NCI-H128 (cell line): ENCODE measurements around the gene CCDC106.

Source experiments
- DNase-seq: peaks from one replicate; lab custom pipeline; 2025; ENCODE audit not compliant: unreplicated experiment; lab: John Stamatoyannopoulos, UW

CCDC106 gene

DNA sequence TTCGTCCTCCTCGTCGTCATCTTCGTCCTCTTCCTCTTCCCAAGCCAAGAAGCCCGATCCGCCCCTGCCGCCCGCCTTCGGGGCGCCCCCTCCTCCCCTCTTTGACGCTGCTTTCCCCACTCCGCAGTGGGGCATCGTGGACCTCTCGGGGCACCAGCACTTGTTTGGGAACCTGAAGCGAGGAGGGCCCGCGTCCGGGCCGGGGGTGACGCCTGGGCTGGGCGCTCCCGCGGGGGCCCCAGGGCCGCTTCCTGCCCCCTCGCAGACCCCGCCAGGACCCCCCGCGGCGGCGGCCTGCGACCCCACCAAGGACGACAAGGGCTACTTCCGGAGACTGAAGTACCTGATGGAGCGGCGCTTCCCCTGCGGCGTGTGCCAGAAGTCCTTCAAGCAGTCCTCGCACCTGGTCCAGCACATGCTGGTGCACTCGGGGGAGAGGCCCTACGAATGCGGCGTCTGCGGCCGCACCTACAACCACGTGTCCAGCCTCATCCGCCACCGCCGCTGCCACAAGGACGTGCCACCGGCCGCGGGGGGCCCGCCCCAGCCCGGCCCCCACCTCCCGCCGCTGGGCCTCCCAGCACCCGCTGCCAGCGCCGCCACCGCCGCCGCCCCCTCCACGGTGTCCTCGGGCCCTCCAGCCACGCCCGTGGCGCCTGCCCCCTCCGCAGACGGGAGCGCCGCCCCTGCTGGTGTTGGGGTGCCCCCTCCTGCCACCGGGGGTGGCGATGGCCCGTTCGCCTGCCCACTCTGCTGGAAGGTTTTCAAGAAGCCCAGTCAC is 33.9 kb upstream of the CCDC106 start:
- no peak for DNase-seq

DNA sequence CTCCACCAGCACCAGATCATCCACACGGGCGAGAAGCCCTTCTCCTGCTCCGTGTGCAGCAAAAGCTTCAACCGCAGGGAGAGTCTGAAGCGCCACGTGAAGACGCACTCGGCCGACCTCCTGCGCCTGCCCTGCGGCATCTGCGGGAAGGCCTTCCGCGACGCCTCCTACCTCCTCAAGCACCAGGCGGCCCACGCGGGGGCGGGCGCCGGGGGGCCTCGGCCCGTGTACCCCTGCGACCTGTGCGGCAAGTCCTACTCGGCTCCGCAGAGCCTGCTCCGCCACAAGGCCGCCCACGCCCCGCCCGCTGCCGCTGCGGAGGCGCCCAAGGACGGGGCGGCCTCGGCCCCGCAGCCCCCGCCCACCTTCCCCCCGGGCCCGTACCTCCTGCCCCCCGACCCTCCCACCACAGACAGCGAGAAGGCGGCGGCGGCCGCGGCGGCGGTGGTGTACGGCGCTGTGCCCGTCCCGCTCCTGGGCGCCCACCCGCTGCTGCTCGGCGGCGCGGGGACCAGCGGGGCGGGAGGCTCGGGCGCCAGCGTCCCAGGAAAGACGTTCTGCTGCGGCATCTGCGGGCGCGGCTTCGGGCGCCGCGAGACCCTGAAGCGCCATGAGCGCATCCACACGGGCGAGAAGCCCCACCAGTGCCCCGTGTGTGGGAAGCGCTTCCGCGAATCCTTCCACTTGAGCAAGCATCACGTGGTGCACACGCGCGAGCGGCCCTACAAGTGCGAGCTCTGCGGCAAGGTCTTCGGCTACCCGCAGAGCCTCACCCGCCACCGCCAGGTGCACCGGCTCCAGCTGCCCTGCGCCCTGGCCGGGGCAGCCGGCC is 33.1 kb upstream of the CCDC106 start:
- no peak for DNase-seq

DNA sequence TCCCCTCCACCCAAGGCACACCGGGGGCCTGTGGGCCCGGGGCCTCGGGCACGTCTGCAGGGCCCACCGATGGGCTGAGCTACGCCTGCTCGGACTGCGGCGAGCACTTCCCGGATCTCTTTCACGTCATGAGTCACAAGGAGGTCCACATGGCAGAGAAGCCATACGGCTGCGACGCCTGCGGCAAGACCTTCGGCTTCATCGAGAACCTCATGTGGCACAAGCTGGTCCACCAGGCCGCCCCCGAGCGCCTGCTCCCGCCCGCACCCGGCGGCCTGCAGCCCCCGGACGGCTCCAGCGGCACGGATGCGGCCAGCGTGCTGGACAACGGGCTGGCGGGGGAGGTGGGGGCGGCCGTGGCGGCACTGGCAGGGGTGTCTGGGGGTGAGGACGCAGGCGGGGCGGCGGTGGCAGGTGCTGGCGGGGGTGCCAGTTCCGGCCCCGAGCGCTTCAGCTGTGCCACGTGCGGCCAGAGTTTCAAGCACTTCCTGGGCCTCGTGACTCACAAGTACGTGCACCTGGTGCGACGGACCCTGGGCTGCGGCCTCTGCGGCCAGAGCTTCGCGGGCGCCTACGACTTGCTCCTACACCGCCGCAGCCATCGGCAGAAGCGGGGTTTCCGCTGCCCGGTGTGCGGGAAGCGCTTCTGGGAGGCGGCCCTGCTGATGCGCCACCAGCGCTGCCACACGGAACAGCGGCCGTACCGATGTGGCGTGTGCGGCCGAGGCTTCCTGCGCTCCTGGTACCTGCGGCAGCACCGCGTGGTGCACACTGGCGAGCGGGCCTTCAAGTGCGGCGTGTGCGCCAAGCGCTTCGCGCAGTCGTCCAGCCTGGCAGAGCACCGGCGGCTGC is 32.2 kb upstream of the CCDC106 start:
- DNase-seq = no peak

DNA sequence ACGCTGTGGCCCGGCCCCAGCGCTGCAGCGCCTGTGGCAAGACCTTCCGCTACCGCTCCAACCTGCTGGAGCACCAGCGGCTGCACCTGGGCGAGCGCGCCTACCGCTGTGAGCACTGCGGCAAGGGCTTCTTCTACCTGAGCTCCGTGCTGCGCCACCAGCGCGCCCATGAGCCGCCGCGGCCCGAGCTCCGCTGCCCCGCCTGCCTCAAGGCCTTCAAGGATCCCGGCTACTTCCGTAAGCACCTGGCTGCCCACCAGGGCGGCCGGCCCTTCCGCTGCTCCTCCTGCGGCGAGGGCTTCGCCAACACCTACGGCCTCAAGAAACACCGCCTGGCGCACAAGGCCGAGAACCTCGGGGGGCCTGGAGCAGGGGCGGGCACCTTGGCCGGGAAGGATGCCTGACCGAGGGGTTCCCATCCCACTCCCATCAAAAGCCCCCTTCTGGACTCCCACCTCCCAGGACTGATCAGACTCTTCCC is 31.6 kb upstream of the CCDC106 start:
- DNase-seq = no peak

DNA sequence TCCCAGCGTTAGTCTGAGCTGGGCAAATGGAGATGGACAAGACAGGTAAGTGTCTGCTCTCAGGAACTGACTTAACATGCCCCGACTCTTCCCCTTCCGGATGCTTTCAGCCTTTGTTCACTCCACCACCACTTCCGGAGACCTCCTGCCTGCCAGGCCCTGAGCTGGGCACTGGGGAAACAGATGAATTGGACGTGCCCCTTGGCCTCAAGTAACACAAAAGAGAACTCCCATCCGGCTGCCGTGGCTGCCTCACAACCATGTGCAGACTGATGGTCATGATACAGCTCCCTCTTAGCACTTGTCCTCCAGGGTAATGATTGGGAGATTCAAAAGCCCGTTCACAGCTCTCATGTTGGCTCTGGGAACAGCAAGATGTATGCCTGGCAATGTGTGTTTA is 30.6 kb upstream of the CCDC106 start:
- DNase-seq = no peak

DNA sequence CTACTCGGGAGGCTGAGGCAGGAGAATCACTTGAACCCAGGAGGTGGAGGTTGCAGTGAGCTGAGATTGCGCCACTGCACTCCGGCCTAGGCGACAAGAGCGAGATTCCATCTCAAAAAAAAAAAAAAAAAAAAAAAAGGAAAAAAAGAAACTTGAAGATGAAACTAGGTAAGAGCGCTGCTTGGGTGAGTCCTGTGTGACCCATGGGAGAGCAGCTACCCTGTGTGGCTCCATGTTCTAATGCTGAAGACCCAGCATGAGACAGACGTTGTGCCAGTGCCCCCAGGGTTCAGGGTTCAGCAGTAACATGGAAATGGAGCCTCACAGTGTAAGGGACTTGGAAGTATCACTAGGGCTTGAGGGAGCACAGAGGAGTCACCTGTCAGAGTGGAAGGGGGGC is 29.6 kb upstream of the CCDC106 start:
- DNase-seq = no peak

DNA sequence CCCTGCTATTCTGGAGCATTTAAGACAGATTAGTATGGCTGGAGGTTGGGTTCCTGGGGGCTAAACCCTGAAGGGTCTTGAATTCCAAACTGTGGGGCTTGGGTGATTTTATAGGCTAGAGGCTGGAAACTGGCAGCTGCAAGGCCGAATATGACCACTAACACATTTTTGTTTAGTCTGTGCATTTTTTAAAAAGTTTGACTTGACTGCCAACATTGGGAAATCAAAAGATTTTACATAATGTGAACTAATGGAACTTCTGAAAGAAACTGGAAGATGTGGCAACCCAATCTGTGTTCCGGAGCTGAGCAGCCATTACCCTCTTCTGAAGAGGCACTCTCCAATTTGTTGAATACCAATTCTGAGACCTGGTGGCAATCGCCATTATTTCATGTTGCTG is 28.7 kb upstream of the CCDC106 start:
- no peak for DNase-seq

DNA sequence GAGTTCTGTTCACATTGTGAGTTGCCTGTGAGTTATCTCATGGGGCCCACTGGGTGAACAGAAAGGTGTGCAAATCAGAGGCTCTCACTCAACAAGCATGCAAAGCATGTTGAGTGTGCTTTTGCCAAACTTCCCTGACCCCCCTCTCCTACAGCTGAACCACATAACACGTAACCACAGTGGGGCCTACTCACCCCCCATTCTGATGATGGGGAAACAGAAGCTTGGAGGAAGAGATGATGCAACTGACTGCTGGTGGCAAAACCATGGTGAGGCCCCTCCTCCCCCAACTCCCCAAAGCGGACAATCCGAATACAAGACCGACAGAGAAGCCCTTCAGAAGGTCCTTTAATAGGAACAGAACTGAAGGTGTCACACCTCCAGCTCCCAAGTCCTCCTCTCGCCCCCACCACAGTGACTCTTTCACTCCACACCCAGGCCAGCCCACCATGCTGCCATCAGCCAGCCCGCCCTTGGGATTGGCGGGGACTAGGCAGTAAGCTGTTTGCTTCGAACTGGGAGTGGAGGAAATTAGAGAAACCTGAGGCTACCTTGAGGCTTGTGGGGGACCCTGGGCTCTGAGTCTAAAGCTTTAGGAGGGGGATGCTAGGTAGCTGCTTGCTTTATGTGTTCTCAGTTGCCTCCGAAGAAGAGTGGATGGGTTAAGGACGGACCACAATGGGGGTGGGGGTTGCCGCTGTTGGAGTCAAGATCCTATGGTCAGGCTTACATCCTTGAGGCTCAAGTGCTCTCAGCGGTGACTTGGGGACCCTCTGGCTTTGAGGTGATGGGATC is 27.4 kb upstream of the CCDC106 start:
- no peak for DNase-seq

DNA sequence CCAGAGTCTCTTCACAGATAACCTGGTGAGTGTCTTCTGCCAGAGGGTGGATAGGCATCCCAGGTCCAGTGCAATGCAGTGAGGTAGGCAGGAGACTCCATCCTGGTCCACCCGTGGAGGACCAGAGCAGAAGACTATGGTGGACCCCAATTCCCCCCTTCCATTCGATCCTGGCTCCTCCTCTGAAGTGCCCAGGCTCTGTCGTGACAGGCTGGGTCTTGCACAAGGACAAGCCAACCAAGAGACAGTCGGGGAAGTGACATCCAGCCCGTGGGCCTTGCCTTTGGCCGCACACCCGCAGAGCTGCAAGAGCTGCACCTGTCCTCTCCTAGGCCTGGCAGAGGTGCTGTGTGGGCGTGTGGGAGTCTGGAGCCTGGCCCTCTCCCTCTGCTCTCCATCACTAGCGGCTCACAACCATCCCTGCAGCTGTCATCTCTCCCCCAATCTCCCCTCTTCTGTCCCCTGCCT is 26.8 kb upstream of the CCDC106 start:
- DNase-seq = no peak

DNA sequence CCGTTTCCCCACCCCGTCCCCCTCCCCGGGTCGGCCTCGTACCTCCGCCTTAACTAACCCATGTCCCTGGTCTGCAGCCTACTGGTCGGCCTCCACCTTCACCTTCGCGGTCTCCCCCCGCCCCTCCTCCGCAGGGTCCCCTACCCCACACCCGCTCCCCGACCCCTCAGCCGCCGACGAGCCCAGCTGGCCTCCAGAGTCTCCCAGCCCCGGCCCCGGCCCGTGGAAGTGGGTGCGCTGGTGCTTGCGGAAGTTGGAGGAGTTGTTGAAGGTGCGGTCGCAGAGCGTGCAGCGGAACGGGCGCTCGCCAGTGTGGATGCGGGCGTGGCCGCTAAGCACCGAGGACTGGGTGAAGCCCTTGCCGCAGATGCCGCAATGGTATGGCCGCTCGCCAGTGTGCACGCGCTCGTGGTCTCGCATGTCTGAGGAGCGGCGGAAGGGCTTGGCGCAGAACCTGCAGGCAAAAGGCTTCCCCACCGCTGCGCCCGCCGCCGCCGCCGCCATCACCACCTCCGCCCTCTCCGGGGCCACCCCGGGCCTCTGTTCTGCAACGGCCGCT is 26.3 kb upstream of the CCDC106 start:
- no peak for DNase-seq

DNA sequence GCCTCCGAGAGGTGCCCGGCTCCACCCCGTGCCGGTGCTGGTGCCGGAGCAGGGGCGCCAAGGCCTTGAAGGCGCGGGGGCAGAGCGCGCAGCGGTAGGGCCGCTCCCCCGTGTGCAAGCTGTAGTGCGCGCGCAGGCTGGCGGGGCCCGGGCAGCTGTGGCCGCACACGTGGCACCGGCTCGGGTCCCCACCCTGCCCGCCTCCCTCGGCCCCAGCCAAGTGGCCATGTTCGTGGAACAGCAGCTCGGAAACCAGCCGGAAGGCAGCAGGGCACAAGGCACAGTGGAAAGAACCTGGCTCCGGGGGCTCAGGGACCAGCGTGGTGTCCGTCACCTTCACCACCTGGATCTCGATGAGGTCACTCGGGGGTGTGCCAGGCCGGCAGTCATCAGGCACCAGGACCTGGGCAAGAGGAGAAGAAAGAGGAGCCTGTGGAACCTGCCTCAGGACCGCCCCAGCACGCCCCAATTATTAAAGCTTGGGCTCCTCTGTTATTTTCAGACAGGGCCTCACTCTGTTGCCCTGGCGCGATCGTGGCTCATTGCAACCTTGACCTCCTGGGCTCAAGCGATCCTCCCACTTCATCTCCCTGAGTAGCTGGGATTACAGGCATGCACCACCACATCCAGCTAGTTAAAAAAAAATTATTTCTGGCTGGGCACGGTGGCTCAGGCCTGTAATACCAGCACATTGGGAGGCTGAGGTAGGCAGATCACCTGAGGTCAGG is 25.6 kb upstream of the CCDC106 start:
- no peak for DNase-seq

DNA sequence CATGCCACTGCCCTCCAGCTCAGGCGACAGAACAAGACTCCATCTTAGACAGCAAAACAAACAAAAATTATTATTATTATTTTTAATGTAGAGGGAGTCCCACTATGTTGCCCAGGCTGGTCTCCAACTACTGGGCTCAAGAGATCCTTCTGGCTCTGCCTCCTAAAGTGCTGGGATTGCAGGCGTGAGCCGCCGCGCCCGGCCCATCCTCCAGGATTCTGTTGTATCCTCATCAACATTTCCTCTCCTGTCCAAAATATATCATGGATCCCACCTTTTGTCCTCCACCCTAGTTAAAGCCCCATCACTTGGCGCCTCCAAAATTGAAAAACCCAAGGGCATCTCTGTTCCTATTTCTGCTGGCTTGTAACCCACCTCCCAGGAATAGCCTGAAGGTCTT is 24.9 kb upstream of the CCDC106 start:
- no peak for DNase-seq

DNA sequence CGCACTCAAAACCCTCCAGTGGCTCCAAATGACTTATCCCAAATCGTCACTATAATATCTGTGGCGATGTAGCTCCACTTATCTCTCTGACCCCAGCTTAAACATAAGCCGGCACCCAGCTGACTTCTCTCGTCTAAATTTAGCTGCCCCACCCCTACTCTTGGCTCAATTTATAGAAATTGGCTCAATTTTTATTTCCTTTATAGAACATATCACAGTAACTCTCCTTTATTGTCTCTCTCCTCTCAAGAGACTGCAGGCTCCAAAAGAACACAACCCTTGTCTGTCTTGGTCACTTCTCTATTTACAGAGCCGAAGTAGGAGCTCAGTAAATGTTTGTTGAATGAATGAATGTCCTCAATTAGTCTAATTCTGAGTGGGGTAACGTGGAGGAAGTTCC is 24.5 kb upstream of the CCDC106 start:
- DNase-seq = no peak

DNA sequence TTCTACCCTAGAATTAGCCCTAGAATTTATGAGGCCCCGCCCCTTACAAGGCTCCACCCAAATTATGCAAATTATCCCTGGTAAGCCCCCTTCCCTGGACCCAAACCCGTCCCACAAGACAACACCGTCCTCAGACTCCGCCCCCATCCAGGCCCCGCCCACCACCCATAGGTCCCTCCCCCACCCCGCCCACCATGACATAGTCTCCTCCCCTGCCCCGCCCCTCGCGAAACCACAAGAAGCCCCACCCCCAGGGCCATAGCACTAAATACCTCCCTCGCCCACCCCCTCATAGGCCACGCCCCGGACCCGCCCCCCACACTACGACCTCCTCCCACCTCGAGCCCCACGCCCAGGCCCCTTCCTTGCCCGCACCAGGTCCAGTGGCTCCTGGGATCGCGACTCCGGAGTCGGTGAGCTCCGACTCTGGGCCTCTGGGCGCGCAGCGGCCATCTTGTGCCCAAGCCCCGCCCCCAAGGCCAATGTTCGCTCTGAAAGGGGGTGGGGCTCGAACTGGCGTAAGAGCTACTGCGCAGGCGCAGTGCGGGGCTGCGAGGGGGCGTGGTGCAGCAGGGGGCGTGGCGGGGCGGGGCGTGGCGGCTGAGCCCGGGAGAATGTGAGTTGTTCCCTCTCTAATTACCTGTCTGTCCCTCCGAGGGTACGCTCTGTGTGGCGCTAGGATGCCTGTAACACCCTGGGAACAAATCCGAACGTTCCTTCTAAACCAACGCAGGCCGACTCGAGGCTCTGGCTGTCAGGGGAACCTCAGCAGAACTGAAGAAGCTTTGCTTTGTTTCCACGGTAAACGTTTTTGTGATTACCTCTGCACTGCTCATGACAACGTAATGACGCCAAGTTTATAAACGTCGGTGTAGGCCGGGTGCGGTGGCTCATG is 23.7 kb upstream of the CCDC106 start, which contains the start of gene ZNF784:
TSS of gene ZNF784 (minus strand) at position 458 of the 895 bp plus-strand sequence. CDS start at position 453, 5 bp downstream.
- peak; percentile 81 for DNase-seq

DNA sequence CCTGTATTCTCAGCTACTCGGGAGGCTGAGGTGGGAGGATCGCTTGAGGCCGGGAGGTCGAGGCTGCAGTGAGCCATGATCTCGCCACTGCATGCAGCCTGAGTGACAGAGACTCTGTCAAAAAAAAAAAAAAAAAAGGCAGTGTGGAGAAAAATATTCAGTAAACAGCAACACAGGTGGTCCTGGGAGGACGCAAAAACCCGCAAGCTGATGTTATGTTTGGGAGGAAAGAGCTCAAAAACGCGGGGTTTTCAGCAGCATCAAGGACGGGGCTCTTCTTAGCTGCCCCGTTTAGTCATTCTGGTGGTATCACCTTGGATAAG is 23.0 kb upstream of the CCDC106 start:
- DNase-seq = no peak

DNA sequence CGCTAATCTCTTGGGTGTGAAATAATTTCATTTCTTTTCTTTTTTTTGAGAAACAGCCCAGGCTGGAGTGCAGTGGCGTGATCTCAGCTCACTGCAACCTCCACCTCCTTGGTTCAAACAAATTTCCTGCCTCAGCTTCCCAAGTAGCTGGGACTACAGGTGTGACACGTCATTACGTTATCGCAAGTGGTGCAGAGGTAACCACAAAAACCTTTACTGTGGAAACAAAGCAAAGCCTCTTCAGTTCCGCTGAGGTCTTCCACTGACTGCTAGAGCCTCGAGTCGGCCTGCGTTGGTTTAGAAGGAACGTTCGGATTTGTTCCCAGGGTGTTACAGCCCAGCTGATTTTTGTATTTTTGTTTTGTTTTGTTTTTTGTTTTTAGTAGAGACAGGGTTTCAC is 21.7 kb upstream of the CCDC106 start:
- no peak for DNase-seq

DNA sequence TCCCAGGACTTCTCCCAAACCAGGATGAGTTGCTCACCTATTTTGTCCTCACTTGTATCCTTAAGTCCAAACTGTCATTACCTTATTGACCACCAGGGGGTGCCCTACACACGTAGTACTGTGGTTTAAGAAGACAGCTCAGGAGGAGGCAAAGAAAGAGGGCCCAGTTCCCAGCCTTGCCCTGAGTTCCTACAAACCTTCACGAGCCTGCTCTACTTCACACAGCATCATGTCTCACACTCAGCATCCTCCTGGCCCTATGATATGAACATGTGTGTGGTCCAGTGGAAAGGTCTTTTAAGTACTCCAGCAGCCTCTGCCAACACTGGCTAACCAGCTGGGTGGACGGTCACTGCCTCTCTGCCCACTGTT is 15.6 kb upstream of the CCDC106 start:
- peak; percentile 85 for DNase-seq

DNA sequence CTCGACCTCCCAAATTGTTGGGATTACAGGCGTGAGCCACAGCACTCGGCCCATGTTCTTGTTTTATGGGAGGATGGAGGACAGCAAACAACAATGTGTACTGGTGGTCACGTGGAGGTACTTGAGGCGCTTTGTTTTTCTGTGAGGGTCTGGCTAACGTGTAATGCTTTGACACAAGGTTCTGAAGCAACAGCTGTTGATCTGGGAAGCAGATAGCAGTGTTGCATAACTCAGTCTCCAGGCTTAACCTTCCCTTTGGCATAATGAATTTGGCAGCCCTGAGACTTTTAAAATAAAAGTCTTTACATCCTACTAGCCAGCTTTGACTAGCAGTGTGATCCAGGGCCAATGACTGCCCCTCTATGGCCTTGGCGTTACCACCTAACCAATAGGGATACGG is 14.2 kb upstream of the CCDC106 start:
- DNase-seq = no peak

DNA sequence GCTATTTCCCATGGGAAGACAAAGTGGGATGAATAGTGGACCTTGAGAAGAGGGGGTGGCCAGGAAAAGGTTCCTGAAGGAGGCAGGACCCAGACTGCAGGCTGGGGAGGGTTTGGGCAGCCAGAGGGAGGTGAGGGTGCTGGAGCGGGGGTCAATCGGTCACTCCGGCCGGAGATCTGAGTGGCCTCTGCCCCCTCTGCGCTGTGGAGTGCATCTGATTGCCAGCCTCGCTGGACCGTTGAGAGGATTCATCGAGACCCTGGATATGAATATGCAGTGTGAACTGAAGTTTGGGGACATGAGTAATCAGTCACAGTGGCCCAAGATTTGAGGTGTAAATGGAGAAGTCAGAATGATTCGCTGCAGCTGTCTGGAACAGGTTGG is 12.7 kb upstream of the CCDC106 start:
- DNase-seq = no peak
